ENCODE data around the gene NCOA3. TPM values are rescaled to one million over a fixed set of nuclear protein-coding genes. Genes with fewer than 3 reads are reported as not detected.

The NCOA3 gene
- total and polyA plus RNA-seq, 2 of the 8 experiments (the other 6 are each of a cell fraction or from before 2014, with no cell fraction given): 7.9 to 24.7 TPM

DNA sequence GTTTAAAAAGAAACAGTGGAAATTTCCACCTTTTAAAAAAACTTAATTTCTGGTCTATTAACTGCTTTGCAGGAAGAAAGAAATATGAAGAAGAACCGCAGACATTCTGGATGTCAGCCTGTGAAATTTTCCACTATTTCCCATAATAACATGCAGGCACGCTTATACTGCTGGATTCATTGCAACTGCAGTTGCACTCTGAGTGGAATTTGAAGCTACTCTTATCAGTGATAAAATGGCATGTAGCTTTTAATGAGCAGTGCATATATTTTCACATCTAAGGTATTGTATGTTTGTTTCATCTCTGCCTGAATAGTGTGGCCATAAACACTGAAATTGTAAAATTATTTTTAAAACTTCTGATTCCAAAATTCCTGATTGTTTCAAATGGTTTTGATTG, 28.2 kb downstream of the NCOA3 start:
- no peak for FAIRE-seq
- CTCF ChIA-PET (ENCODE audit: partially characterized antibody): interaction anchor here (1.0 kb wide), 1 partner anchor 9 kb away, joined by 3 read pairs; no protein-coding TSS in a partner anchor
- peaks cover 0 to 49% of the 10 kb centered on the region in 2 experiments for H3K79me2 ChIP-seq (ENCODE audit: control insufficient read depth in 1 of 2, insufficient read depth in 2 of 2, low read length in 2 of 2)

More for the DNA sequence above, 28.2 kb downstream of the NCOA3 start:
- no peak for DNase-seq (ENCODE audit: low read depth in 1 of 2, low spot score in 2 of 2)
- no peak overlapping the region for H3K9ac ChIP-seq (replicated peaks in 1 of 4; ENCODE audit: extremely low read depth in 1 of 4, low read depth in 3 of 4, low read length in 3 of 4)
- no peak overlapping the region for H2BK20ac ChIP-seq (ENCODE audit: low read length)
- no peak overlapping the region for H3K18ac ChIP-seq (ENCODE audit: extremely low read depth, low read length)
- H3K36me3 ChIP-seq (ENCODE audit: control insufficient read depth in 2 of 4, insufficient read depth in 4 of 4, low read length in 3 of 4): peaks cover 0 to 5% (median 0%) of the 10 kb centered on the region in 4 experiments; a peak in 1 of 8 replicates
- POLR2A ChIA-PET (ENCODE audit: partially characterized antibody): no interaction called here
- H2BK15ac ChIP-seq (ENCODE audit: low read length): no peak overlapping the region
- no peak overlapping the region for H3K4me3 ChIP-seq (ENCODE audit: extremely low read depth in 1 of 4, insufficient read depth in 2 of 4, low read depth in 3 of 4, low read length in 4 of 4)
- H3K27me3 ChIP-seq (replicated peaks in 1 of 4; ENCODE audit: control insufficient read depth in 3 of 4, extremely low read depth in 1 of 4, insufficient read depth in 3 of 4, low read length in 3 of 4): no peaks in the 10 kb centered on the region
- H4K5ac ChIP-seq (ENCODE audit: insufficient read length, low read depth, low read length): no peak overlapping the region
- no peak overlapping the region for H4K8ac ChIP-seq (ENCODE audit: extremely low read depth, insufficient read depth, low read length)
- no peak overlapping the region for H2BK12ac ChIP-seq (ENCODE audit: low read depth, low read length)
- H3K9me3 ChIP-seq (ENCODE audit: insufficient read depth in 2 of 2, low read depth in 1 of 2, low read length in 1 of 2): peaks cover 3 to 6% of the 10 kb centered on the region in 2 experiments; a peak in 2 of 4 replicates
- no peak overlapping the region for H2BK120ac ChIP-seq (replicated peaks; ENCODE audit: low read depth, low read length)
- H3K79me1 ChIP-seq (ENCODE audit: low read depth, low read length): peaks cover 2% of the 10 kb centered on the region; the same call in 1 of the 2 replicates
- peaks cover 1 to 2% of the 10 kb centered on the region in 2 experiments for H4K20me1 ChIP-seq (replicated peaks in 1 of 2; ENCODE audit: control insufficient read depth in 1 of 2, insufficient read depth in 2 of 2, low read length in 2 of 2)
- 92% methylated on average over 2 of the region's 2 CpGs; no CpG with 5 or more reads in 1 of the 2 experiments for WGBS, 2 experiments (ENCODE audit: extremely low coverage in 1 of 2, insufficient coverage in 1 of 2, insufficient read length in 1 of 2, insufficient replicate concordance in 2 of 2, low coverage in 1 of 2, low lambda C conversion rate in 2 of 2, missing lambda C conversion rate in 1 of 2)
- H3K56ac ChIP-seq (replicated peaks; ENCODE audit: insufficient read length, low read depth, low read length): no peak overlapping the region
- no peak overlapping the region for H3K4me2 ChIP-seq (ENCODE audit: insufficient read depth in 1 of 2, low read depth in 2 of 2, low read length in 2 of 2)
- no peak overlapping the region for H2AK5ac ChIP-seq (ENCODE audit: low read depth, low read length)
- H3K14ac ChIP-seq (ENCODE audit: insufficient read length): no peak overlapping the region
- no peak overlapping the region for H4K91ac ChIP-seq (replicated peaks; ENCODE audit: insufficient read length, low read length)
- no peak overlapping the region for H3K23ac ChIP-seq (ENCODE audit: insufficient read length)
- TF ChIP-seq MAFK (IDR thresholded peaks at IDR 0.05; ENCODE audit: low read depth, low read length): no peak
- TF ChIP-seq KDM5A (IDR thresholded peaks at IDR 0.05; ENCODE audit: low read length): no peak
- TF ChIP-seq BRCA1 (IDR thresholded peaks at IDR 0.05; ENCODE audit: low read depth, low read length): no peak
- TF ChIP-seq SRF (IDR thresholded peaks at IDR 0.05; ENCODE audit: low read depth, low read length): no peak
- H2BK5ac ChIP-seq (ENCODE audit: low read depth, low read length): no peak overlapping the region
- no peak overlapping the region for H3K27ac ChIP-seq (ENCODE audit: low read depth, low read length)
- H3K4ac ChIP-seq (replicated peaks; ENCODE audit: insufficient read length, low read depth, low read length): no peak overlapping the region
- no peaks in the 10 kb centered on the region; the same call in 1 of the 2 replicates for H3K23me2 ChIP-seq (ENCODE audit: low read depth, low read length)
- H2AFZ ChIP-seq (ENCODE audit: low read length): no peak overlapping the region
- H3K4me1 ChIP-seq (replicated peaks in 1 of 4; ENCODE audit: control insufficient read depth in 3 of 4, insufficient read depth in 4 of 4, low read length in 3 of 4): no peaks in the 10 kb centered on the region
